Kidney (tissue), 14 donors: Measurements from ENCODE around the gene EEF1AKMT3. TPM values are rescaled to one million over a fixed set of nuclear protein-coding genes. Genes with fewer than 3 reads are reported as not detected.

ENCODE experiments used
- DNase-seq, 5 donors: peaks; one replicate each; pipeline ENCODE4 v3.0.0-alpha.2; 2013 to 2020
- FAIRE-seq: peaks from 2 replicates; lab custom pipeline; 2012; peaks lifted over from hg19 to GRCh38; lab: Jason Lieb, UNC
- H3K27ac ChIP-seq, 2 donors: one replicate each; pipeline ENCODE4 v1.7.0; 2013; ENCODE audit warnings: low read depth in 2 of 2, low read length in 2 of 2, inconsistent platforms in 1 of 2
- H3K27me3 ChIP-seq: one replicate; pipeline ENCODE4 v1.7.1; 2013; ENCODE audit warnings: low read length, inconsistent platforms; ENCODE audit not compliant: control insufficient read depth, insufficient read depth
- H3K36me3 ChIP-seq, 3 donors: one replicate each; pipeline versions ENCODE4 v1.7.0 to v1.7.1; 2013; ENCODE audit warnings: low read length in 3 of 3, control low read depth in 1 of 3, inconsistent platforms in 1 of 3; ENCODE audit not compliant: insufficient read depth in 3 of 3, control insufficient read depth in 2 of 3
- H3K4me1 ChIP-seq, 3 donors: one replicate each; pipeline versions ENCODE4 v1.7.0 to v1.7.1; 2013; ENCODE audit warnings: low read length in 3 of 3, inconsistent platforms in 1 of 3, low read depth in 1 of 3; ENCODE audit not compliant: control insufficient read depth in 2 of 3, insufficient read depth in 2 of 3
- H3K4me3 ChIP-seq, 3 donors: one replicate each; pipeline versions ENCODE4 v1.7.0 to v1.8.1; 2013; ENCODE audit warnings: low read length in 3 of 3, control low read depth in 1 of 3, inconsistent platforms in 1 of 3
- H3K9ac ChIP-seq, 3 donors: one replicate each; pipeline versions ENCODE4 v1.7.0 to v1.7.1; 2013; ENCODE audit warnings: low read length in 3 of 3, control low read depth in 1 of 3, inconsistent platforms in 1 of 3
- H3K9me3 ChIP-seq, 3 donors: one replicate each; pipeline versions ENCODE4 v1.7.0 to v1.7.1; 2013; ENCODE audit warnings: low read length in 3 of 3, control low read depth in 1 of 3, inconsistent platforms in 1 of 3; ENCODE audit not compliant: control insufficient read depth in 2 of 3, insufficient read depth in 1 of 3
- intact Hi-C: fragments of 100-400 bp; cut with DNase I; formaldehyde crosslinking; loops from one replicate; pipeline ENCODE4 v1.11.1; 2022
- polyA plus RNA-seq: library from polyadenylated mRNA; stranded (reverse); fragments of 350-450 nt; fragmentation: Illumina TruSeq; extraction: RNeasy Lipid Tissue Mini Kit (QIAGEN cat#74804); gene quantifications from one replicate; pipeline ENCODE4 v1.2.3, GENCODE V29; 2014; ENCODE audit warnings: low read depth, low replicate concordance; ENCODE audit not compliant: insufficient read depth
- total RNA-seq: library from RNA; stranded (reverse); fragmentation: NEBNext Ultra II Directional; extraction: Animal tissue kit (Norgen Biotek cat#: 25700); gene quantifications from one replicate; pipeline ENCODE4 v1.2.1, GENCODE V29; 2021
- TF ChIP-seq, protein P1 (sequence below): IDR thresholded peaks from 3 replicates; pipeline ENCODE4 v1.5.1; 2012; ENCODE audit warnings: mild to moderate bottlenecking, moderate library complexity, borderline replicate concordance; ENCODE audit not compliant: insufficient read depth; ENCODE audit errors: extremely low read depth
- donor health status: control.
- donor health status: control.
- donor health status: control.
- donor health status: control.
- donor health status: control.
- donor health status: DM: yes; HTN: yes; CAD: no.
- donor health status: Normal renal cell carcinoma (clear cell type).

Gene EEF1AKMT3
- total and polyA plus RNA-seq, 2 donors from 2014 or later: 10.4 to 15.3 TPM

- Histone ChIP-seq H3K9me3 (no peaks in the 10 kb centered on the region), H3K36me3 (peaks cover 4 to 15% (median 7%) of the 10 kb centered on the region in 3 donors), H3K27ac (peak overlapping the region; percentile 95 to 98), H3K4me3 (peak overlapping the region; percentile 91 to 96 (median 96)), H3K27me3 (peaks cover 14% of the 10 kb centered on the region), H3K4me1 (peaks cover 0 to 6% (median 5%) of the 10 kb centered on the region in 3 donors), H3K9ac (peak overlapping the region in 2 of 3 donors; percentile 89 to 96)
- no peak for FAIRE-seq
- TF ChIP-seq, protein P1, sequence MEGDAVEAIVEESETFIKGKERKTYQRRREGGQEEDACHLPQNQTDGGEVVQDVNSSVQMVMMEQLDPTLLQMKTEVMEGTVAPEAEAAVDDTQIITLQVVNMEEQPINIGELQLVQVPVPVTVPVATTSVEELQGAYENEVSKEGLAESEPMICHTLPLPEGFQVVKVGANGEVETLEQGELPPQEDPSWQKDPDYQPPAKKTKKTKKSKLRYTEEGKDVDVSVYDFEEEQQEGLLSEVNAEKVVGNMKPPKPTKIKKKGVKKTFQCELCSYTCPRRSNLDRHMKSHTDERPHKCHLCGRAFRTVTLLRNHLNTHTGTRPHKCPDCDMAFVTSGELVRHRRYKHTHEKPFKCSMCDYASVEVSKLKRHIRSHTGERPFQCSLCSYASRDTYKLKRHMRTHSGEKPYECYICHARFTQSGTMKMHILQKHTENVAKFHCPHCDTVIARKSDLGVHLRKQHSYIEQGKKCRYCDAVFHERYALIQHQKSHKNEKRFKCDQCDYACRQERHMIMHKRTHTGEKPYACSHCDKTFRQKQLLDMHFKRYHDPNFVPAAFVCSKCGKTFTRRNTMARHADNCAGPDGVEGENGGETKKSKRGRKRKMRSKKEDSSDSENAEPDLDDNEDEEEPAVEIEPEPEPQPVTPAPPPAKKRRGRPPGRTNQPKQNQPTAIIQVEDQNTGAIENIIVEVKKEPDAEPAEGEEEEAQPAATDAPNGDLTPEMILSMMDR: no peak
- intact Hi-C loops: no loop called here
- peak in 1 of 5 donors; percentile 93 for DNase-seq
Observed at GRCh38 chr12:57744194-57744776, 28.1 kb upstream of the EEF1AKMT3 start.

- H3K36me3 ChIP-seq: peaks cover 4 to 15% (median 7%) of the 10 kb centered on the region in 3 donors
- H3K4me3 ChIP-seq: peak within 1 kb of the TSS; percentile 91 to 96 (median 96)
- DNase-seq (peak; percentile 98 to 99 (median 99)), FAIRE-seq (peak; percentile 82)
- intact Hi-C loops: no loop called here
- peaks cover 0 to 6% (median 5%) of the 10 kb centered on the region in 3 donors for H3K4me1 ChIP-seq
- no peaks in the 10 kb centered on the region for H3K9me3 ChIP-seq
- peaks cover 8% of the 10 kb centered on the region for H3K27me3 ChIP-seq
- H3K9ac ChIP-seq: peak within 1 kb of the TSS; percentile 89 to 97 (median 96)
- TF ChIP-seq, protein P1: no peak
- peak within 1 kb of the TSS; percentile 95 to 98 for H3K27ac ChIP-seq
Observed at GRCh38 chr12:57744777-57745484, 27.5 kb upstream of the EEF1AKMT3 start, which contains the start of gene TSPAN31. TSS of gene TSPAN31 (plus strand) at chr12:57745039. CDS start at chr12:57745155, 116 bp downstream.

DNA sequence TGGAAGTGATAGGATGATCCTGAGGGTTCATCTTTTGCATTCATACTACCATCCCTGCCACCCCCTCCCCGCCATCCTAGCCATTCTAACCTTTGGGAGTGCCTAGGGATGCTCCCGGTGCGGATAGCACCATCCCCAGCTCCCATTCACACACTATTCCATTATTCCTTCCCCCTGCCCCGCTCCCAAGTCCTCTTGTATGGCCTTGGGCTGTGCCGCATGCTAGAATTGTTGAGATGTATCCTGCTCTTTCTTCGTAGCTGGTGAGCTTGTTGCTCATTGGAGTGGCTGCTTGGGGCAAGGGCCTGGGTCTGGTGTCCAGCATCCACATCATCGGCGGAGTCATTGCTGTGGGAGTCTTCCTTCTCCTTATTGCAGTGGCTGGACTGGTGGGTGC is 26.9 kb upstream of the EEF1AKMT3 start:
- FAIRE-seq: no peak

More for the DNA sequence above, 26.9 kb upstream of the EEF1AKMT3 start:
- Histone ChIP-seq H3K4me3 (peak overlapping the region; percentile 91 to 96 (median 96)), H3K4me1 (peaks cover 0 to 6% (median 5%) of the 10 kb centered on the region in 3 donors), H3K9ac (peak overlapping the region; percentile 89 to 97 (median 96)), H3K27me3 (peaks cover 8% of the 10 kb centered on the region), H3K9me3 (no peaks in the 10 kb centered on the region), H3K36me3 (peaks cover 7 to 16% (median 7%) of the 10 kb centered on the region in 3 donors), H3K27ac (peak overlapping the region; percentile 95 to 98)
- TF ChIP-seq, protein P1: no peak
- peak in 2 of 5 donors; percentile 57 to 59 for DNase-seq
- intact Hi-C loops: no loop called here
